UCSD-AML1 (cell line): ENCODE data around the gene SSBP2.
"Not testable (repeated sequence)": the region's sequence is repeated elsewhere in the genome, so short reads cannot be mapped to it uniquely, and the experiment has no call there.

Source experiments
- DNase-seq: peaks from one replicate; lab custom pipeline; 2025; ENCODE audit not compliant: unreplicated experiment; lab: John Stamatoyannopoulos, UW

The SSBP2 gene

DNA sequence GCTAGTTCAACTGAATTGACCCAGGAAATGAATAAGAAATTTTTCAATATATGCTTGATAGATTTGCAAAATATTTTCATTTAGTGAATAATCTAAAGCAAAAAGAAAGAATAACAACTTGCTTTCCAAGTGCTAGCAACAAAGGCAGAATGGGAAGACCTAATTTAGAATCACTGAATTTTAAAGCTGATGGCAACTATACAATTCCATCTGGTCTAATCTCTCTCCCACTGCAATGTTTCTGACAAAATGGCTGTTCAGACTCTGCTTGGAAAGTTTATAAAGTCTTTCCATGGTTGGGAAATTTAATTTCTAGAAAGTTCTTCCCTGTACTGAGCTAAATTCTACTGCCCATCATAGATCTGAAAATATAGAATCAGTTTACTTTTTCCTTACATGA, 281.2 kb downstream of the SSBP2 start:
- DNase-seq, result no peak

- DNase-seq, result no peak
Measured at GRCh38 chr5:81450940-81451339, 300.0 kb downstream of the SSBP2 start.

GRCh38 chr5:81435023-81435422, 315.9 kb downstream of the SSBP2 start:
- DNase-seq, result no peak

DNA sequence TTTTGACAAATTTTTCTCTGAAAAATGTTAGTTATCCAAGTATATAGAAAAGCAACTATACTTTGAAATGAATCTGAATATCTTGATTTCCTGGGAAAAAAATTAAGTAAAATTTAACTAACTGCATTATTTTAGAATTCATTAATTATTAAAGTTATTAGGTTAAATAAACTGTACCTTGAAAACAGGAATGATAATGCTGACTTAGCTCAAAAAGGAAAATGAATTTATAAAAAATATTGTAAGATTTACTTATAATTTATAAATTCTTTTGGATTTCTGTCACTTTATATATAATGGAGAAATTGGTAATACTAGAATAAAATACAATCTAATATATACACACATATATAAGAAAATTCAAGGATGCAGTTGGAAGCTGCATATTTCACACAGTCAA, 320.9 kb downstream of the SSBP2 start:
- no peak for DNase-seq

DNA sequence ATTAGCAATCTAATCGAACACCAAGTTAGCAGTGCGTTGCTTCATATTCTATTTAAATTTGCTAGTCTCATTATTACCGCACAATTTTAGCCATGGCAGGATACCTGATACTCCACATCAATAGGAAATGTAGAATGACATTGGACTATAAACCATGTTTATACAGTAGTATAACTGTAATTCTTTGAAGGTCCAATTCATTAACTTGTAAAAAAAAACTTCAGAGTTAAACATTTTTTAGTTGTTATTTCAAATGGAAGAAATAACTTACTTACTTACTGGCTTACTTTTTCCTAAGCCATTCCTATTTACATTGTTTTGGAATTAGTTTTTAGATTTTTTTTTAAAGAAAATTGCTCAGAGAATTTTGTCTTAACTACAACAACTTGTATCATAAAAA, 321.5 kb downstream of the SSBP2 start:
- DNase-seq, result no peak

DNA sequence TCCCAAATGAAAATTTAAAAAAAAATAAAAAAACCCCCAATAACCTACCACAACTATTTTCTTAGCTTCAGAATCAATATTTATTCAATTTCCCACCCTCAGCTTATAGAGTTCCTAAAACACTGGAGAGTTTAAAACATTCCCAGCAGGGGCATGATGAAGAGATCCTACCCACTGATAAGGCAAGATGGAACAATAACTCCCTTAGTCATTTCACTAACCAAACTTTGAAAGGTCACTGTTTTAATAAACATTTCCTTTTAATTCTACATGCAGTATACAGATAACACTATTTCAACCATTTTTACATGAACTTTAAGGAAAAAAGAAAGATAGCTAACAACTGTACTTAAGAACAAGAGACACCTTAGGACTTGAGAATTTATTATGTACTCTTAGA, 322.0 kb downstream of the SSBP2 start:
- DNase-seq, result no peak

GRCh38 chr5:81428446-81428845, 322.5 kb downstream of the SSBP2 start:
- no peak for DNase-seq

DNA sequence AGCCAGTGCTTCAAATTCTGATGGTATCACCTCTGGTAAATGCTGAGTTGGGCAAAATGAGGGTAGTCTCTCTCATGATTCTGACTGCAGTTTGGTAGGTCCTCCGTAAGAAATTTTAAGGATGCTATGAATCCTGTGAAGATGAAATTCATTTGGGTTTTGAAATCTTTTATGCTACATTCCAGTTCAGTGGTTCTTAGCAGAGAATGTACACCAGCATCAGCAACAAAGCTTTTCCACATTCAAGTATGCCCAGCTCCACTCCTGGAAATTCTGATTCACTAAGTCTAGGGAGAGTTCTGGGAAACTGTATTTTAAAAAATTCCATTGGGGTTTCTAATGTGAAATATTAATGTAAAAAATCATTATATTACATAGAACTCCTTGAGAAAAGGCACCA, 323.3 kb downstream of the SSBP2 start:
- no peak for DNase-seq

DNA sequence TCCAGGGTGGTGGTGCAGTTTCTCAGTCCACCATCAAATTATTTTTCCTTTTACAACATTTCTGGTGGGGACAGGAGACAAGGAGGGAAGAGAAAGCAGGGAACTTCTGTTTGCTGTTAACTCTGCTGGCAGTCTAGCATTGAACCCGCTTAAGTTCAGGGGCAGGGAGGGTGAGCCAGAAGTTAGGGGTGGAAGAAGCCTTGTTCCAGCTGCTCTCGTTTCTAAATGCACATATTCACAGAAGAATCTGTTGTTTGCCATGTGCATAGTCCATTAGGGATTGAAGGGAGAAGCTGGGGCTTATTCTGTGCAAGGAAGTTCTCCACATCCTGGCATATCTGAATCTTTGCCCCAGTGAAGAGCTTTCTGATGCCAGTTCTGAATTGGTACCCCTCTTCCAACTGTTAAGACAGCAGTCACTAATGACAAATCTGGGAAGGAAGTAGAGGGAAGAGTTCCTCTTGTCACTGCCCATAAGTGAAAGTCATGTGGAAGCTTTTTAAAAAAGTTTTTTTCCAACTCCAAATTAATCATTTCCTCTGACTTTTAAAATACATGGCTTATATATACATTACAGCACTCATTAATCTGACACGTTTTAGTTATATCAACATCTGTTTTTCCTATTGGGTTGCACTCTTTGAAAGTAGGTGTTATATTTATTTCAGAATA, 324.4 kb downstream of the SSBP2 start:
- DNase-seq, result no peak

- peak; percentile 9 for DNase-seq
Measured at GRCh38 chr5:81425569-81425968, 325.3 kb downstream of the SSBP2 start.

DNA sequence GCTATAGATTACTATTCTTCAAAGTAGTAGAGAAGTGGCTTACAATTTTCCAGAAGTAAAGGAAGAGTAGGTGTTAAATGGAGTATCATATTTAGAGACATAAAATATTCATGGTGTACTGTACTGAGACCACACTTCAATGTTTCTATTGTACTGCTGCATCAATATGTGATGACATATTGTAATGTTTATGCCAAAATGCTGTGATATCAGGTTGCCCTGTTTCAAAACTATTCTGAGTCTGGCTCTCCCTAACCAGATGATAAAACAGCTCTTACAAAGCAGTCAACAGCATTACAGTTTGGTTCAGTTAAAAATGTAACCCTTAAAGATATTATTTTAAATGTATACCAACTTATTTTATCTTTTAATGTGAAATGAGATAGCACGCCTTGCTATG, 326.2 kb downstream of the SSBP2 start:
- DNase-seq, result no peak

DNA sequence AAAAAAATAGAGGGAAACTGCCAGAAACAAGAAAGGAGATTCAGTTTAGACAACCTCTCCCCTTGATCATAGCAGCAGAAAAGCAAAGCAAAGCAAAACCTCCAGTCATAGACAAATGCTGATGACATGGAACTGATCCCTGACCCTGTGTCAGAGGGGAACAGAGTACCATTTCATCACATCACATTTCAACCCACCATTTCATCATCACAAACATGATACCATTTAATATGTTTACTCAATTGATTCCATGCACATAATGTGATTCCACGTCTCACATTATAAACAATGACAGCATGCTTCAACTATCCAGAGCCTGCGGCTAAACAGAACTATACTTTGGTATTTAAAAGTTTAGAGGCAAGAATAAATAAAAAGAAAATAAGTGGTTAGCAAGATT, 328.2 kb downstream of the SSBP2 start:
- no peak for DNase-seq

DNA sequence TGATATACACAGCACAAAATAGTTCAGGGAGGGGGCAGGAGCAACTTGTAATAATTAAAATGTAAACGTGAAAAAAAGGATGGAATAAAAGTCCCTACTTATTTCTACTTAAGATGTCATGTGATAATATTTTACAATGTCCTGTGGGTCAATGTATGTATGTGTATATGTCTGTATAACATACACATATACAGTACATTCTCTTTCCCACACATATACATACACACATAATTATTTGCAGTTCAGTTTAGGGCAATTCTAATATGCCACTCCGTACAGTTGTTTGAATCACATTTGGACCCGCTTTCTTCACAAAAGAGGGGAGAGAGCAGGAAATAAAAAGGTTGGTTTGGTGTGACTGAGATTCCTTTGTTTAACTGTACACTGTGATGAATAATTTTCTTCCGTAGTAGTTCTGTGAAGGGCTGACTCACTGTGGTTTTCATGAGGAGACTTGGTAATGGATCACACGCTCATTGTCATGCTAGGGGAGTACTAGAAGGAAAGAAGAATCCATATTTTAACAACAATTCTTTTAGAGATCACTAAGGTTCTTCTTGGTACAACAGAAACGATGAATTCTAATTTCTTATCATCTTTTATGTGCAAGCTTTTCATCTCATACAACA, 330.7 kb downstream of the SSBP2 start:
- DNase-seq, result no peak

GRCh38 chr5:81418606-81419005, 332.3 kb downstream of the SSBP2 start:
- no peak for DNase-seq

GRCh38 chr5:81417052-81417451, 333.8 kb downstream of the SSBP2 start:
- DNase-seq, result no peak

DNA sequence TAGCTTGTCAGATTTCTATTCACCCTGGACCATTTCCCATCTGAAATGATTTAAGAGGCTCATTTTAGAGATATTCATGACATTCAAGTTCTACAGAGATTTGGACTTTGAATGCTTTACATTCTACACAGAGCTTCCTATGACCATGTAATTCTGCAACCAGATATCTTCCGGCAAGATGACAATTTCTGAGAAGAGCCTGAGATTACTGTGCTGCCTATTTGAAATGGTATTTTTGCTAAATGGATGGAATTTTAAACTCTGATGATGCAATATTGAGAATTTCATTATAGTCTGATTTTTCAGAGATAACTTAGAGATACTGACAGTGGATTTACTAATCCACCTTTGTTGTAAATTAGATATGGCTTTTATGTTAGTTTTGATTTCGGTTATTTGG, 341.0 kb downstream of the SSBP2 start:
- DNase-seq, result no peak

DNA sequence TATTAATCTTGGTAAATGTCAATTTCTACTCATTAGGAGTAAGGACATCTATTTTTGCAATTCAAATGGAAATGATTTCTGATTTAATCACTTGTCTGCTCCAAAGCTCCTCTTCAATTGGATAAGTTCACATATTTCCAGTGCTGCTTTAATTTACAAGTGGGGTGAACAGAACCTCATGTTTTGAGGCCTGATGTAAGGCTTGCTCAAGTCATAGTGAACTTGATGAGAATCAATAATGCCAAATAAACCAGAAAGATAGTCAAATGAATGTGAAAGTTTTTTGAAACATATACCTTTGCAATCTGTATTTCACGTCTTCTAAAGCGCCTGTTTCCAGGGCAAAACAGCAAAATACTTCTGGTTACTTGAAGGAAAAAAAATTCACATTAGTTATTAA, 341.5 kb downstream of the SSBP2 start:
- DNase-seq, result no peak

DNA sequence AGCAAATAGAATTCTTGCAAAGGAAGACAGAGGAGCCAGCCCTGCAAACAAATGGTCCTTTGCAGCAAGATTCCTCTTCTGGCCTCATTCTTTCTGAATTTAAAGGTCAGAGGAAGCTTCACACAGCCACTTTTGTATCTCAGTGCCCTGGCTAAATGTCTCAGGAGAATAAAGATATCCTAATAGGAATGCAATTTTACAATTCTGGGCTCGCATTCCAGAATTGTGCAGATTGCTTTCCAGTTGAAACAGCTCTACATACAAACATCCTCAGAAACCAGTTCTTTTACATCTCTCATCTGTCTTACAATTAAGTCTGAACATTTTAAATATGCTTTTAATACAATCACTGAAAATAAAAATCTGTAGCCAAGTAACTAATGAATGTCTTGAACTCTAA, 342.4 kb downstream of the SSBP2 start:
- DNase-seq, result no peak

GRCh38 chr5:81407811-81408210, 343.1 kb downstream of the SSBP2 start:
- DNase-seq, result not testable (repeated sequence)

DNA sequence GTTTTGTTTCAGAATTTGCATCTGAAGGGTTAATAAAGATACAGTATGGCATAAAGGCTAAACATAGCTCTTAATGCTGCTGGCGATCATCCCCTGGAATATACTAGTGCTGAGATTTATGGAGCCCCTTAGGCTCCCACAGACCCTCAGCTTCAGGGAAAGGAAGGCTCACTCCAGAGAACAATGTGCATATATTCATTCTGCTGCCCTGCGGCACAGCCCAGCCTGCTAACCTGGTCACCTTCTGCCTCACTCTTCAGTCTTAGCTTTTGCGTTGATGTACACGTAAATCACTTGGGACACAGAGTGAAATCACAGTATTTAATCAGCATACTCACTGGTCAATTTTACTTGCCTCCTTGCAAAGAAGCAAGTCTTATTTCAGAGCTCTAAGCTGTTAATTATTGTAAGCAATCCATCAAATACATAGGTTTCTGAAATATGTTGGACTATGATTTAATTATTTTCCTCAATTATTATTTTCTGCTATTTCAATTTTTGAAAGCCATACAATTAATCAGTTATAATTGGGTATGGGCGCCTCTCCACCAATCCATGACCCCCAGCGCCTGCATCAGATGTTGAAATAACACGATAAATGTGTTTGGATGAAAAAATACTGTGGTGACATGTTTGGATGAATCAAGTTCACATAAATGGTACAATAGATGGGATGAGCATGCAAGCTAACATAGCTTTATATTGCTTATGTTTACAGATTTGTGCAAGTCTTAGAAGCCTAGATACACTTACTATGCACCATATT, 345.6 kb downstream of the SSBP2 start:
- no peak for DNase-seq

GRCh38 chr5:81402192-81402930, 348.5 kb downstream of the SSBP2 start:
- DNase-seq, result no peak

GRCh38 chr5:81401266-81401665, 349.6 kb downstream of the SSBP2 start:
- DNase-seq, result no peak
